SK-N-MC (cell line): ENCODE data around the gene COL18A1.

Experiments used
- EZH2 ChIP-seq: fragments of 200-600 bp; sonication (generic); IDR thresholded peaks from one replicate; pipeline ENCODE4 v1.6.1; 2017; ENCODE audit warnings: antibody characterized with exemption
- FOXP2 ChIP-seq: optimal IDR thresholded peaks from 2 replicates; pipeline ENCODE3; 2011; ENCODE audit warnings: mild to moderate bottlenecking, moderate library complexity; ENCODE audit not compliant: insufficient read depth; ENCODE audit errors: extremely low read length, control extremely low read depth
- POLR2AphosphoS5 ChIP-seq: IDR thresholded peaks from 2 replicates; pipeline ENCODE4 v1.6.1; 2012; ENCODE audit warnings: mild to moderate bottlenecking, low read depth, low read length, borderline replicate concordance

DNA sequence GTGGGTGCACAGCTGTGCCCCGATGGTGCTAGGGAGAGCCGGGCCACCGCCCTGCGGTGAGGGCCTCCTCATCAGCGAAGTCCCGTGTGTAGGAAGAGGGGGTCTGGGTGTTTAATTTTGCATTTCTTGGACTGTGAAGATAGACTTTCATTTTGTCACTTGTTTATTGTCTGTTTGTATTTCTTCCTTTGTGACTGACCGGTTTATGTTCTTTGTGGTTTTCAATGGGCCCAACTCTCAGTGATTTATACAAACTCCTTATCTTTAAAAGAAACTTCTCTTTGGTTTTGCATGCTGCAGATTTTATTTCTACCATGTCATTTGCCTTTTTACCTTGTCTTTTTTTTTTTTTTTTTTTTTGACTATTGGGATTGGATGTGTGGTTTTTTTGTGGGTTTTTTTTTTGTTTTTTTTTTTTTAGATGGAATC lies 65.1 kb downstream of the COL18A1 start:
- no peak for TF ChIP-seq POLR2AphosphoS5
- no peak for TF ChIP-seq EZH2
- no peak for TF ChIP-seq FOXP2
